ENCODE results near the gene DPM1.

DPM1 gene

DNA sequence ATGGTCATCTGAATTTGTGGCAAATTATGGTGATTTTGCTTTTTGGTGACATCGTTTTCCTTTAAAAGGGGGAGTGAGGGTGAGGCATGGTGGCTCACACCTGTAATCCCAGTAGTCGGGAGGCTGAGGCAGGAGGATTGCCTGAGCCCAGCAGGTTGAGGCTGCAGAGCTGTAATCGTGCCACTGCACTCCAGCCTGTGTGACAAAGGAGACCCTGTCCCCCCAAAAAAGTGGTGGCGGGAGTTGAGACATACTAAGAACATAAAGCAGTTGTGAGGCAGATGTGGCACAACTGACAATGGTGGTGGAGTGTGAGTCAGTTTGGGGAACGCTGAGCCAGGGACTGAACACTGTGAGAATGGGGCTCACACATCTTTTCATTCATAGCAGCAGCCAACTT lies 72.6 kb downstream of the DPM1 start:
- in situ Hi-C loops (cut with HindIII; ENCODE audit: low sequenced_read_pairs): loop anchor here (5.0 kb wide), 1 partner anchor 73 kb away; no protein-coding TSS in a partner anchor
- H3K4me3 ChIP-seq (ENCODE audit: low read depth, low read length): no peak overlapping the region
- no peak for DNase-seq (ENCODE audit: low read depth)
- TF ChIP-seq, protein P1, sequence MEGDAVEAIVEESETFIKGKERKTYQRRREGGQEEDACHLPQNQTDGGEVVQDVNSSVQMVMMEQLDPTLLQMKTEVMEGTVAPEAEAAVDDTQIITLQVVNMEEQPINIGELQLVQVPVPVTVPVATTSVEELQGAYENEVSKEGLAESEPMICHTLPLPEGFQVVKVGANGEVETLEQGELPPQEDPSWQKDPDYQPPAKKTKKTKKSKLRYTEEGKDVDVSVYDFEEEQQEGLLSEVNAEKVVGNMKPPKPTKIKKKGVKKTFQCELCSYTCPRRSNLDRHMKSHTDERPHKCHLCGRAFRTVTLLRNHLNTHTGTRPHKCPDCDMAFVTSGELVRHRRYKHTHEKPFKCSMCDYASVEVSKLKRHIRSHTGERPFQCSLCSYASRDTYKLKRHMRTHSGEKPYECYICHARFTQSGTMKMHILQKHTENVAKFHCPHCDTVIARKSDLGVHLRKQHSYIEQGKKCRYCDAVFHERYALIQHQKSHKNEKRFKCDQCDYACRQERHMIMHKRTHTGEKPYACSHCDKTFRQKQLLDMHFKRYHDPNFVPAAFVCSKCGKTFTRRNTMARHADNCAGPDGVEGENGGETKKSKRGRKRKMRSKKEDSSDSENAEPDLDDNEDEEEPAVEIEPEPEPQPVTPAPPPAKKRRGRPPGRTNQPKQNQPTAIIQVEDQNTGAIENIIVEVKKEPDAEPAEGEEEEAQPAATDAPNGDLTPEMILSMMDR (IDR thresholded peaks at IDR 0.05; ENCODE audit: low read depth, low read length, missing control alignments): no peak

DNA sequence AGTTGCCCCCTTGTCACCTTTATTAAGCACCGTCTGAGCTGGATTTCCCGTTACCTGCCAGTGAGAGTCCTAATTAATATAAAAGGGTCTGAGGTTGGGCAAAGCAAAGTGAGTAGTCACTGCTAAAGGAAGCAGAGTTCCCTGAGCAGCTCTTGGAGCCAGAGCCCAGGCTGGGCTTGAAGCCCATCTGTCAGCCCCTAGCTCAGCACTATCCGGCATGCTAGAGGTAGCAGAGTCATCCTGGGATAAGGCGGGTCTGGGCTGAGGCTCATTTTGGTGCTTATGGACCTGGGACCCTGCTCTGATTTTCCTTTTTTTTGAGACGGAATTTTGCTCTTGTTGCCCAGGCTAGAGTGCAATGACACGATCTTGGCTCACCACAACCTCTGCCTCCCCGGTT lies 73.3 kb downstream of the DPM1 start:
- no peak for DNase-seq (ENCODE audit: low read depth)
- in situ Hi-C loops (cut with HindIII; ENCODE audit: low sequenced_read_pairs): loop anchor here (5.0 kb wide), 1 partner anchor 73 kb away; no protein-coding TSS in a partner anchor
- H3K4me3 ChIP-seq (ENCODE audit: low read depth, low read length): no peak overlapping the region
- TF ChIP-seq, protein P1 (IDR thresholded peaks at IDR 0.05; ENCODE audit: low read depth, low read length, missing control alignments): no peak

Data from astrocyte of the cerebellum (primary cell).